CD14-positive monocyte (primary cell): Measurements from ENCODE around the gene EPB41L5. TPM values are rescaled to one million over a fixed set of nuclear protein-coding genes. Genes with fewer than 3 reads are reported as not detected.

Source experiments
- DNase-seq, 3 donors: peaks; one replicate each; pipeline ENCODE4 v3.0.0-alpha.2; 2011 to 2022
- H2AFZ ChIP-seq: 2 replicates; pipeline ENCODE4 v1.6.0; 2012; ENCODE audit warnings: mild to moderate bottlenecking, low read depth, low read length, inconsistent platforms; ENCODE audit not compliant: insufficient read depth, poor library complexity, severe bottlenecking
- H3K27ac ChIP-seq, 2 donors: 1 replicate in 1 of 2; 2 replicates in 1 of 2; pipeline ENCODE4 v1.5.1; 2012 to 2013; ENCODE audit warnings: low read length in 2 of 2, control low read depth in 1 of 2, inconsistent platforms in 1 of 2, low read depth in 1 of 2, mild to moderate bottlenecking in 1 of 2
- H3K27me3 ChIP-seq, 2 donors: one replicate each; pipeline versions ENCODE4 v1.6.0 to v1.6.1; 2011 to 2013; ENCODE audit warnings: low read length in 2 of 2; ENCODE audit not compliant: control insufficient read depth in 2 of 2, insufficient read depth in 2 of 2
- H3K36me3 ChIP-seq, 2 donors: replicated peaks in 1 of 2; 1 replicate in 1 of 2; 2 replicates in 1 of 2; pipeline versions ENCODE4 v1.5.1 to v1.6.1; 2012 to 2013; ENCODE audit warnings: low read length in 2 of 2, control low read depth in 1 of 2, inconsistent platforms in 1 of 2, mild to moderate bottlenecking in 1 of 2; ENCODE audit not compliant: insufficient read depth in 2 of 2, control insufficient read depth in 1 of 2
- H3K4me1 ChIP-seq, 2 donors: 1 replicate in 1 of 2; 2 replicates in 1 of 2; pipeline versions ENCODE4 v1.5.1 to v1.6.1; 2012 to 2013; ENCODE audit warnings: low read length in 2 of 2, control low read depth in 1 of 2, inconsistent platforms in 1 of 2, mild to moderate bottlenecking in 1 of 2, moderate library complexity in 1 of 2; ENCODE audit not compliant: insufficient read depth in 2 of 2, control insufficient read depth in 1 of 2
- H3K4me2 ChIP-seq: replicated peaks from 2 replicates; pipeline ENCODE3; 2012; ENCODE audit warnings: low read length, moderate library complexity, mild to moderate bottlenecking; ENCODE audit not compliant: poor library complexity, severe bottlenecking; ENCODE audit errors: extremely low read depth
- H3K4me3 ChIP-seq, 3 experiments: fragments of 200-600 bp in 1 of 3; sonication (generic) in 1 of 3; replicated peaks in 1 of 3; 1 replicate in 2 of 3; 2 replicates in 1 of 3; pipeline ENCODE4 v1.5.1; 2011 to 2013; ENCODE audit warnings: low read length in 3 of 3, mild to moderate bottlenecking in 3 of 3, control low read depth in 2 of 3, low read depth in 2 of 3, inconsistent platforms in 1 of 3, moderate library complexity in 1 of 3
- H3K79me2 ChIP-seq: 2 replicates; pipeline ENCODE4 v1.6.0; 2012; ENCODE audit warnings: mild to moderate bottlenecking, control low read depth, inconsistent platforms, low read length, moderate library complexity; ENCODE audit not compliant: insufficient read depth
- H3K9ac ChIP-seq: 2 replicates; pipeline ENCODE4 v1.6.0; 2017; ENCODE audit warnings: low read length, mild to moderate bottlenecking; ENCODE audit not compliant: insufficient read depth, poor library complexity, severe bottlenecking
- H3K9me3 ChIP-seq, 2 donors: replicated peaks in 1 of 2; 1 replicate in 1 of 2; 2 replicates in 1 of 2; pipeline versions ENCODE4 v1.5.1 to v1.6.1; 2012 to 2013; ENCODE audit warnings: low read length in 2 of 2, control low read depth in 1 of 2; ENCODE audit not compliant: control insufficient read depth in 1 of 2, insufficient read depth in 1 of 2
- H4K20me1 ChIP-seq: 2 replicates; pipeline ENCODE4 v1.6.0; 2012; ENCODE audit warnings: mild to moderate bottlenecking, low read length, control low read depth, moderate library complexity; ENCODE audit not compliant: insufficient read depth
- H3K27ac Mint-ChIP-seq, 7 donors: one replicate each; pipeline ENCODE4 v1.8.0; 2020; ENCODE audit warnings: mild to moderate bottlenecking in 7 of 7, mixed read lengths in 7 of 7, moderate library complexity in 6 of 7, inconsistent platforms in 2 of 7
- H3K27me3 Mint-ChIP-seq, 3 donors: one replicate each; pipeline ENCODE4 v1.8.0; 2021 to 2022; ENCODE audit warnings: low read depth in 3 of 3, mild to moderate bottlenecking in 3 of 3, mixed read lengths in 3 of 3, moderate library complexity in 3 of 3, inconsistent platforms in 1 of 3
- H3K36me3 Mint-ChIP-seq, 2 donors: one replicate each; pipeline ENCODE4 v1.8.0; 2020; ENCODE audit warnings: mixed read lengths in 2 of 2, inconsistent platforms in 1 of 2, mild to moderate bottlenecking in 1 of 2
- H3K4me1 Mint-ChIP-seq: one replicate; pipeline ENCODE4 v1.8.0; 2020; ENCODE audit warnings: mild to moderate bottlenecking, mixed read lengths
- H3K4me3 Mint-ChIP-seq, 2 donors: one replicate each; pipeline ENCODE4 v1.8.0; 2020; ENCODE audit warnings: mild to moderate bottlenecking in 2 of 2, mixed read lengths in 2 of 2, moderate library complexity in 1 of 2
- H3K9me3 Mint-ChIP-seq, 7 donors: one replicate each; pipeline ENCODE4 v1.8.0; 2020 to 2022; ENCODE audit warnings: mixed read lengths in 7 of 7, mild to moderate bottlenecking in 6 of 7, moderate library complexity in 6 of 7, inconsistent platforms in 2 of 7
- CTCF ChIP-seq: fragments of 200-600 bp; IDR thresholded peaks from one replicate; pipeline ENCODE4 v1.8.0; 2022; ENCODE audit warnings: antibody characterized with exemption, mild to moderate bottlenecking
- WGBS: methylation state at CpG from one replicate; pipeline ENCODE4 v1.1.5; 2013; ENCODE audit warnings: missing lambda C conversion rate; ENCODE audit not compliant: insufficient coverage; 5-methylcytosine and 5-hydroxymethylcytosine counted together
- intact Hi-C, 2 donors: fragments of 100-400 bp; cut with micrococcal nuclease; formaldehyde crosslinking; loops; one replicate each; pipeline versions ENCODE4 v1.15.0 to v1.15.1; 2023
- polyA minus RNA-seq: library from RNA; depleted of rRNA, polyadenylated mRNA; stranded (reverse); fragments of >200 nt; gene quantifications from 2 replicates; pipeline ENCODE4 v1.2.3, GENCODE V29; 2012
- polyA plus RNA-seq, 3 donors: library from polyadenylated mRNA; depleted of rRNA in 1 of 3; unstranded in 2 of 3; stranded (reverse) in 1 of 3; fragments of 300-500 nt in 2 of 3; fragments of >200 nt in 1 of 3; fragmentation: Illumina TruSeq in 2 of 3; gene quantifications; 1 replicate in 2 of 3; 2 replicates in 1 of 3; pipeline ENCODE4 v1.2.3, GENCODE V29; 2012 to 2021
- total RNA-seq, 12 experiments: library from RNA in 1 of 12; stranded (reverse) in 1 of 12; fragments of 120-200 nt in 1 of 12; gene quantifications; one replicate each; pipeline ENCODE4 v1.2.4 and lab custom pipeline; 2013 to 2026; ENCODE audit warnings: mixed read lengths in 6 of 12, inconsistent platforms in 1 of 12

EPB41L5 gene
- 2.3 TPM for total RNA-seq (2013)
- 1 to 10 TPM; 1.4 to 2.4 (median 2.0) TPM for polyA plus RNA-seq
- 0.83 and 1.2 TPM in 2 replicates for polyA minus RNA-seq
- total RNA-seq (lab: John Stamatoyannopoulos, UW), result 2.0 to 10.5 (median 2.9) reads per million in 11 experiments

GRCh38 chr2:120012771-120013596, at the start of gene EPB41L5:
TSS of gene EPB41L5 (plus strand) at chr2:120013077. CDS start at chr2:120019085, 6,008 bp downstream.
- peak; percentile 42 to 58 (median 54) for DNase-seq
- Mint-ChIP-seq H3K4me3 (peak within 1 kb of the TSS; percentile 77 to 87), H3K27me3 (peaks cover 30 to 49% (median 33%) of the 10 kb centered on the region in 3 donors), H3K9me3 (peaks cover 0 to 2% (median 0%) of the 10 kb centered on the region in 7 donors), H3K27ac (peak within 1 kb of the TSS in 1 of 7 donors; percentile 69), H3K36me3 (peaks cover 0 to 5% of the 10 kb centered on the region in 2 donors), H3K4me1 (peaks cover 10% of the 10 kb centered on the region)
- Histone ChIP-seq H3K9me3 (no peaks in the 10 kb centered on the region), H3K36me3 (no peaks in the 10 kb centered on the region), H3K9ac (peak within 1 kb of the TSS; percentile 74), H3K27ac (no peak within 1 kb of the TSS), H3K4me1 (peaks cover 11 to 15% of the 10 kb centered on the region in 2 donors), H3K27me3 (peaks cover 14 to 30% of the 10 kb centered on the region in 2 donors), H4K20me1 (no peaks in the 10 kb centered on the region), H3K4me3 (peak within 1 kb of the TSS; percentile 62 to 88 (median 79)), H2AFZ (peak within 1 kb of the TSS; percentile 98), H3K4me2 (peak within 1 kb of the TSS; percentile 94), H3K79me2 (no peaks in the 10 kb centered on the region)
- intact Hi-C loops, result no loop called here
- no peak for TF ChIP-seq CTCF
- WGBS, result under 1% methylated on average over 101 of the region's 104 CpGs

GRCh38 chr2:119981896-119982295, 31.0 kb upstream of the EPB41L5 start:
- Histone ChIP-seq H3K27ac (no peak overlapping the region), H3K36me3 (no peaks in the 10 kb centered on the region), H3K9ac (no peak overlapping the region), H3K27me3 (no peaks in the 10 kb centered on the region), H3K4me2 (no peak overlapping the region), H4K20me1 (no peaks in the 10 kb centered on the region), H2AFZ (no peak overlapping the region), H3K4me3 (no peak overlapping the region), H3K79me2 (no peaks in the 10 kb centered on the region), H3K4me1 (no peaks in the 10 kb centered on the region), H3K9me3 (no peaks in the 10 kb centered on the region)
- Mint-ChIP-seq H3K27me3 (peaks cover 0 to 3% (median 0%) of the 10 kb centered on the region in 3 donors), H3K4me3 (no peak overlapping the region), H3K9me3 (peaks cover 0 to 4% (median 0%) of the 10 kb centered on the region in 7 donors), H3K27ac (no peak overlapping the region), H3K36me3 (peaks cover 6 to 7% of the 10 kb centered on the region in 2 donors), H3K4me1 (no peaks in the 10 kb centered on the region)
- no peak for TF ChIP-seq CTCF
- no peak for DNase-seq
- intact Hi-C loops, result no loop called here
